Tibial nerve (tissue), 4 donors: ENCODE measurements around the gene LRPAP1. TPM values are rescaled to one million over a fixed set of nuclear protein-coding genes. Genes with fewer than 3 reads are reported as not detected.

Experiments used
- DNase-seq, 2 donors: peaks; one replicate each; pipeline ENCODE4 v3.0.0-alpha.2; 2019; ENCODE audit warnings: low spot score in 2 of 2
- H3K27ac ChIP-seq, 4 donors: fragments of 200-600 bp; sonication (generic) in 3 of 4; one replicate each; pipeline ENCODE4 v1.5.1; 2017 to 2019; ENCODE audit warnings: mild to moderate bottlenecking in 1 of 4
- H3K27me3 ChIP-seq, 2 donors: fragments of 200-600 bp; sonication (generic) in 1 of 2; one replicate each; pipeline versions ENCODE4 v1.5.1 to v1.6.0; 2017 to 2019
- H3K36me3 ChIP-seq, 3 donors: fragments of 200-600 bp; sonication (generic); one replicate each; pipeline ENCODE4 v1.5.1; 2018 to 2019
- H3K4me1 ChIP-seq, 4 donors: fragments of 200-600 bp; sonication (generic) in 3 of 4; one replicate each; pipeline ENCODE4 v1.5.1; 2017 to 2019
- H3K4me3 ChIP-seq, 4 donors: fragments of 200-600 bp; sonication (generic) in 3 of 4; one replicate each; pipeline ENCODE4 v1.5.1; 2017 to 2019; ENCODE audit warnings: mild to moderate bottlenecking in 1 of 4, moderate library complexity in 1 of 4
- H3K9me3 ChIP-seq, 4 donors: fragments of 200-600 bp; sonication (generic) in 3 of 4; one replicate each; pipeline ENCODE4 v1.5.1; 2017 to 2019
- CTCF ChIP-seq, 5 experiments: fragments of 200-600 bp in 3 of 5; fragments of 450-650 bp in 2 of 5; sonication (generic) in 3 of 5; IDR thresholded peaks; one replicate each; pipeline ENCODE4 v1.5.1; 2016 to 2019; ENCODE audit warnings: antibody characterized with exemption in 5 of 5, mild to moderate bottlenecking in 3 of 5, moderate library complexity in 2 of 5
- EP300 ChIP-seq, 2 donors: sonication (generic); formaldehyde crosslinking; IDR thresholded peaks; one replicate each; pipeline ENCODE4 v1.6.1; 2017; ENCODE audit warnings: antibody characterized with exemption in 2 of 2, mild to moderate bottlenecking in 1 of 2
- POLR2A ChIP-seq, 2 donors: fragments of 450-650 bp; IDR thresholded peaks; one replicate each; pipeline ENCODE4 v1.6.1; 2017; ENCODE audit warnings: antibody characterized with exemption in 2 of 2, mild to moderate bottlenecking in 2 of 2, moderate library complexity in 2 of 2
- WGBS, 2 donors: methylation state at CpG; one replicate each; pipeline ENCODE4 v1.1.5; 2018; 5-methylcytosine and 5-hydroxymethylcytosine counted together
- total RNA-seq, 4 donors: library from RNA; depleted of rRNA; stranded (reverse); fragments of >200 nt; gene quantifications; one replicate each; pipeline ENCODE4 v1.1.0, GENCODE V29; 2016

Gene LRPAP1
- total RNA-seq, 4 donors from 2014 or later: 68.1 to 169 (median 108) TPM

DNA sequence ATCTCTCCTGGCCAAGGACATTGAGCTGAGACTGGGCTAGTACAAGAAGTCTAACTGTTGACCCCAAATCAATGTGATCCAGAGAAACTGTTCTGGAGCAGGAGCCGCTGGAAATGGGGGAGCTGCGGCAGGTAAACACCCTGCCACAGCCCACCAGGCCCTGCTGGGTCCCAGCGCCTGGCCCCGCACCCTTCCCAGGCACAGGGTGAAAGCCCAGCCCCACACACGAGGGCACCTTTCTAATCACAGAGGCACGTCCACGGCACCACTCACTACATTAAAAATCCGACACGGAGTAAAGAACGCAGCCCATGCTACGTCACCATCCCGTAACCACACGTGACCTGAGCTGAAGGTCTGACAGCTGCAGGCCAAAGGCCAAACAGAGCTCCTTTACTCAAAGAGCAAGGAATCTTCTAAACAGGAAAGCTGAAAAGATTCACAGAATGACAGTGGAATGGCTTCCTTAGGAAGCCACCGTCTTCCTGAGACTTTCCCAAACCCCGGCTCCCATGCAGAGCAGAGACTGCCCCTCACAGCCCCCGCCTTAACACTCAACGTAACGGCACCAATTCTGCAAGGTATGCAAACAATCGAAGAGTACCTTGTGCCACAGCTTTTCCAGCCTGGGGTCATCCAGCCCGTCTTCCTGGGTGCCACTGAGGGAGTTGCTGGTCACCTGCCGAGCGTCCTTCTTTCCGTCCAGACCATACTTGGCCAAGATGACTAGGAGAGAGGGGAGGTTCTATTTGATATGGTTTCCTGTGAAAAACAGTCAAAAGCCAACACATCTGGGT, 12.6 kb downstream of the LRPAP1 start:
- no peaks in the 10 kb centered on the region for H3K9me3 ChIP-seq
- H3K4me3 ChIP-seq: no peak overlapping the region
- H3K36me3 ChIP-seq: peaks cover 5 to 100% (median 27%) of the 10 kb centered on the region in 3 donors
- H3K27me3 ChIP-seq: no peaks in the 10 kb centered on the region
- DNase-seq: no peak
- 93 to 96% methylated on average over 22 to 23 of the region's 23 CpGs for WGBS, 2 donors
- no peaks in the 10 kb centered on the region for H3K4me1 ChIP-seq
- H3K27ac ChIP-seq: no peak overlapping the region
- TF ChIP-seq CTCF (IDR thresholded peaks at IDR 0.05): no peak
- no peak for TF ChIP-seq POLR2A (IDR thresholded peaks at IDR 0.05)
- TF ChIP-seq EP300 (IDR thresholded peaks at IDR 0.05): no peak

- H3K4me1 ChIP-seq: no peaks in the 10 kb centered on the region
- no peak for DNase-seq
- peaks cover 5 to 100% (median 26%) of the 10 kb centered on the region in 3 donors for H3K36me3 ChIP-seq
Observed at GRCh38 chr4:3518941-3519340, 13.3 kb downstream of the LRPAP1 start.

GRCh38 chr4:3518511-3518880, 13.7 kb downstream of the LRPAP1 start:
- no peak overlapping the region for H3K4me3 ChIP-seq
- H3K27ac ChIP-seq: no peak overlapping the region
- no peaks in the 10 kb centered on the region for H3K9me3 ChIP-seq
- peaks cover 5 to 100% (median 24%) of the 10 kb centered on the region in 3 donors for H3K36me3 ChIP-seq
- H3K27me3 ChIP-seq: no peaks in the 10 kb centered on the region
- DNase-seq: no peak
- TF ChIP-seq CTCF (IDR thresholded peaks at IDR 0.05): no peak
- no peak for TF ChIP-seq EP300 (IDR thresholded peaks at IDR 0.05)
- no peak for TF ChIP-seq POLR2A (IDR thresholded peaks at IDR 0.05)
- 76 to 77% methylated on average over 4 to 7 of the region's 11 CpGs for WGBS, 2 donors
- H3K4me1 ChIP-seq: no peaks in the 10 kb centered on the region

More at GRCh38 chr4:3518941-3519340, 13.3 kb downstream of the LRPAP1 start:
- TF ChIP-seq EP300 (IDR thresholded peaks at IDR 0.05) (no peak), POLR2A (IDR thresholded peaks at IDR 0.05) (no peak), CTCF (IDR thresholded peaks at IDR 0.05) (no peak)
- Histone ChIP-seq H3K27ac (no peak overlapping the region), H3K4me3 (no peak overlapping the region), H3K27me3 (no peaks in the 10 kb centered on the region), H3K9me3 (no peaks in the 10 kb centered on the region)
- WGBS, 2 donors: 93% methylated on average over 18 of the region's 18 CpGs

DNA sequence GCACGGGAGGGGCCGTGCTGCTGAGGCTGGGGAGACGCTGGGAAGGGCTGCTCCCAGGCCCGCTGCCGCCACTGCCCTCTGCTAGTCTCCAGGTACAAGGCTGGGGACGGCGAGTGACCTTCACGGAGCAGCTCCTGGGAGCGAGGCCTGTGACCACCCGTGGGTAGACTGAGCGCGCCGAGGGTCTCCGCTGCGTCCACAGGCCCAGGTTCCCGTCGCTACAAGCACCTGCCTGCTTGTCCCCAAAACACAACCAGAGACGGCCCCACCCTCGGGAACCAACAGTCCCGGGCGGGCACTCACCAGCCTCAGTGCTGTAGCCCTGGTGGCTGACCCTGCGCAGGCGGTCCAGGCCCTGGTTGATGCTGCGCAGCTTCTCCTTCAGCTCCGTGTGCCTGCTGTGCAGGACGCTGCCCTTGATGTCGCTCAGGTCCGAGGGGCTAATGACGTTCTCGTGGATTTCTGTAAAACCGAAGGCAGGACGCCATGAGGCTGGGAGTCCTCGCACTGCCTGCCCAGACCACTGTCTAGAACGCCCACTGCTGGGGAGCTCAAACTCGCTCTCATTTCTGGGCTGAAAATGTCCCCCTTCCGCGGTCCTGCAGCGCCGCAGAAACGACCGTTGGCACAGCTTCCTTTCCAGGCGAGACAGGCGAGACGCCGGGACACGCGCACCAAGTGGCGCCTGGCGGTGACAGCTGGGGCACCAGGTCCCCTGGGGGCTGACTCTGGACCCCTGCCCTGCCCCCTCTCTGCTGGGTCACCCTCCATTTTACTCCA, 14.3 kb downstream of the LRPAP1 start:
- no peak overlapping the region for H3K27ac ChIP-seq
- peaks cover 5 to 100% (median 22%) of the 10 kb centered on the region in 3 donors for H3K36me3 ChIP-seq
- no peak overlapping the region for H3K4me3 ChIP-seq
- no peaks in the 10 kb centered on the region for H3K9me3 ChIP-seq
- H3K4me1 ChIP-seq: no peaks in the 10 kb centered on the region
- 92 to 94% methylated on average over 41 to 42 of the region's 49 CpGs for WGBS, 2 donors
- TF ChIP-seq EP300 (IDR thresholded peaks at IDR 0.05) (no peak), POLR2A (IDR thresholded peaks at IDR 0.05) (no peak), CTCF (IDR thresholded peaks at IDR 0.05) (no peak)
- H3K27me3 ChIP-seq: no peaks in the 10 kb centered on the region
- no peak for DNase-seq
